GM19351 (cell line): ENCODE data around the gene BIRC3.

Experiments used
- ATAC-seq: cut with Tn5 transposase; IDR thresholded peaks from one replicate; pipeline ENCODE4 v1.9.1; 2021; ENCODE audit warnings: mild to moderate bottlenecking, moderate library complexity; ENCODE audit not compliant: unreplicated experiment

Gene BIRC3

GRCh38 chr11:102322560-102322959, 5.3 kb downstream of the BIRC3 start:
- no peak for ATAC-seq

- ATAC-seq = no peak
Observed at GRCh38 chr11:102323542-102324251, 6.4 kb downstream of the BIRC3 start.

GRCh38 chr11:102325088-102325487, 7.8 kb downstream of the BIRC3 start:
- ATAC-seq = no peak

GRCh38 chr11:102328748-102329147, 11.5 kb downstream of the BIRC3 start:
- no peak for ATAC-seq

- ATAC-seq = no peak
Observed at GRCh38 chr11:102330231-102330630, 12.9 kb downstream of the BIRC3 start.

GRCh38 chr11:102331341-102331740, 14.1 kb downstream of the BIRC3 start:
- ATAC-seq = no peak

- ATAC-seq = no peak
Observed at GRCh38 chr11:102332611-102332994, 15.3 kb downstream of the BIRC3 start.

GRCh38 chr11:102338479-102339010, 21.3 kb downstream of the BIRC3 start:
- ATAC-seq = no peak

GRCh38 chr11:102341311-102341710, 24.0 kb downstream of the BIRC3 start:
- peak; percentile 14 for ATAC-seq

- peak; percentile 61 for ATAC-seq
Observed at GRCh38 chr11:102341844-102342318, 24.6 kb downstream of the BIRC3 start.

- no peak for ATAC-seq
Observed at GRCh38 chr11:102343809-102344208, 26.5 kb downstream of the BIRC3 start.

- ATAC-seq = no peak
Observed at GRCh38 chr11:102345904-102346303, 28.6 kb downstream of the BIRC3 start.

GRCh38 chr11:102346456-102346747, 29.1 kb downstream of the BIRC3 start:
- no peak for ATAC-seq

GRCh38 chr11:102346748-102347461, 29.6 kb downstream of the BIRC3 start, which contains the start of gene BIRC2:
TSS of gene BIRC2 (plus strand) at chr11:102347214. CDS start at chr11:102349855, 2,641 bp downstream.
- peak; percentile 86 for ATAC-seq

- ATAC-seq = peak; percentile 36
Observed at GRCh38 chr11:102347462-102348370, 30.4 kb downstream of the BIRC3 start.

GRCh38 chr11:102357116-102357515, 39.8 kb downstream of the BIRC3 start:
- no peak for ATAC-seq

GRCh38 chr11:102359372-102359771, 42.1 kb downstream of the BIRC3 start:
- ATAC-seq = no peak

GRCh38 chr11:102360681-102361080, 43.4 kb downstream of the BIRC3 start:
- ATAC-seq = no peak

- peak; percentile 75 for ATAC-seq
Observed at GRCh38 chr11:102361086-102362031, 44.1 kb downstream of the BIRC3 start.

GRCh38 chr11:102364991-102365390, 47.7 kb downstream of the BIRC3 start:
- ATAC-seq = no peak
